ENCODE results near the gene LRRC36.

The LRRC36 gene

GRCh38 chr16:67326472-67327309, at the start of gene LRRC36, which contains the start of gene KCTD19:
LRRC36 (plus strand) TSS chr16:67326815; CDS start chr16:67326863, 48 bp downstream.
KCTD19 (minus strand) TSS chr16:67326741; CDS start chr16:67326707, 34 bp downstream.
- peak; percentile 99 for DNase-seq

- DNase-seq = peak; percentile 92
Measured at GRCh38 chr16:67277294-67277998, 49.2 kb upstream of the LRRC36 start.

GRCh38 chr16:67277999-67278772, 48.4 kb upstream of the LRRC36 start:
- peak; percentile 68 for DNase-seq

- DNase-seq = peak; percentile 77
Measured at GRCh38 chr16:67278773-67279295, 47.8 kb upstream of the LRRC36 start.

GRCh38 chr16:67279296-67280089, 47.1 kb upstream of the LRRC36 start, which contains the start of gene PLEKHG4:
PLEKHG4 (plus strand) TSS chr16:67279532; CDS start chr16:67280045, 513 bp downstream.
- peak; percentile 99 for DNase-seq

- no peak for DNase-seq
Measured at GRCh38 chr16:67280090-67281015, 46.3 kb upstream of the LRRC36 start.

- no peak for DNase-seq
Measured at GRCh38 chr16:67281536-67282446, 44.8 kb upstream of the LRRC36 start.

- DNase-seq = no peak
Measured at GRCh38 chr16:67282447-67282805, 44.2 kb upstream of the LRRC36 start.

- no peak for DNase-seq
Measured at GRCh38 chr16:67283039-67283825, 43.4 kb upstream of the LRRC36 start.

GRCh38 chr16:67283826-67284555, 42.6 kb upstream of the LRRC36 start:
- no peak for DNase-seq

- DNase-seq = peak; percentile 98
Measured at GRCh38 chr16:67284699-67285646, 41.6 kb upstream of the LRRC36 start.

- DNase-seq = no peak
Measured at GRCh38 chr16:67286441-67287235, 40.0 kb upstream of the LRRC36 start.

GRCh38 chr16:67287960-67288359, 38.7 kb upstream of the LRRC36 start:
- no peak for DNase-seq

- DNase-seq = no peak
Measured at GRCh38 chr16:67291461-67291860, 35.2 kb upstream of the LRRC36 start.

- DNase-seq = no peak
Measured at GRCh38 chr16:67294171-67294757, 32.4 kb upstream of the LRRC36 start.

GRCh38 chr16:67294938-67295361, 31.7 kb upstream of the LRRC36 start:
- DNase-seq = no peak

All from 8988T (cell line).